Caco-2 (cell line): ENCODE measurements around the gene SASH3. TPM values are rescaled to one million over a fixed set of nuclear protein-coding genes. Genes with fewer than 3 reads are reported as not detected.

Experiments
- BruUV-seq: library from RNA; stranded (reverse); fragments of 400-500 nt; replicated peaks from 2 replicates; lab custom pipeline; 2021; lab: Mats Ljungman, UMichigan
- CTCF ChIA-PET: fragments of 300-600 bp; sonication (Branson Sonifier 250); formaldehyde crosslinking; loops from one replicate; lab custom pipeline; 2022; ENCODE audit warnings: antibody characterized with exemption; lab: Charles Lee
- POLR2A ChIA-PET: fragments of 300-600 bp; sonication (Branson Sonifier 250); formaldehyde crosslinking; loops from one replicate; lab custom pipeline; 2022; ENCODE audit warnings: antibody characterized with exemption; lab: Charles Lee
- DNase-seq, 2 experiments: peaks; one replicate each; pipeline versions ENCODE4 v3.0.0 to v3.0.0-alpha.2; 2020 to 2022
- H3K27me3 ChIP-seq: replicated peaks from 2 replicates; pipeline ENCODE4 v1.6.0; 2011; ENCODE audit warnings: low read length; ENCODE audit not compliant: control insufficient read depth, insufficient read depth
- H3K36me3 ChIP-seq: 2 replicates; pipeline ENCODE4 v1.5.1; 2011; ENCODE audit warnings: low read length; ENCODE audit not compliant: control insufficient read depth, insufficient read depth
- H3K4me1 ChIP-seq: fragments of 250-450 bp; sonication (Bioruptor Pico); 2 replicates; pipeline ENCODE4 v1.5.1; 2020; ENCODE audit warnings: mild to moderate bottlenecking
- H3K4me3 ChIP-seq: 2 replicates; pipeline ENCODE4 v1.5.1; 2011; ENCODE audit warnings: low read depth, mild to moderate bottlenecking, control low read depth, low read length
- H3K9me3 ChIP-seq: fragments of 250-450 bp; sonication (Bioruptor Pico); 2 replicates; pipeline ENCODE4 v1.5.1; 2020; ENCODE audit warnings: mild to moderate bottlenecking, moderate library complexity
- H3K27ac Mint-ChIP-seq: one replicate; pipeline ENCODE4 v1.8.0; 2022; ENCODE audit warnings: mixed read lengths; ENCODE audit not compliant: unreplicated experiment
- H3K27me3 Mint-ChIP-seq: one replicate; pipeline ENCODE4 v1.8.0; 2022; ENCODE audit warnings: mixed read lengths; ENCODE audit not compliant: insufficient read depth, unreplicated experiment
- H3K36me3 Mint-ChIP-seq: one replicate; pipeline ENCODE4 v1.8.0; 2022; ENCODE audit warnings: mild to moderate bottlenecking, mixed read lengths; ENCODE audit not compliant: insufficient read depth, unreplicated experiment
- H3K4me1 Mint-ChIP-seq: one replicate; pipeline ENCODE4 v1.8.0; 2022; ENCODE audit warnings: low read depth, mixed read lengths; ENCODE audit not compliant: unreplicated experiment
- H3K4me3 Mint-ChIP-seq: one replicate; pipeline ENCODE4 v1.8.0; 2022; ENCODE audit warnings: mild to moderate bottlenecking, moderate library complexity, mixed read lengths; ENCODE audit not compliant: unreplicated experiment
- H3K9me3 Mint-ChIP-seq: one replicate; pipeline ENCODE4 v1.8.0; 2022; ENCODE audit warnings: mixed read lengths; ENCODE audit not compliant: unreplicated experiment
- CTCF ChIP-seq, 2 experiments: fragments of 200-600 bp in 1 of 2; IDR thresholded peaks; 1 replicate in 1 of 2; 2 replicates in 1 of 2; pipeline versions ENCODE4 v1.5.1 to v1.8.0; 2011 to 2022; ENCODE audit warnings: antibody characterized with exemption in 1 of 2, control low read depth in 1 of 2, inconsistent platforms in 1 of 2, low read depth in 1 of 2, low read length in 1 of 2, mild to moderate bottlenecking in 1 of 2, moderate library complexity in 1 of 2; ENCODE audit not compliant: insufficient read depth in 1 of 2, severe bottlenecking in 1 of 2, unreplicated experiment in 1 of 2
- intact Hi-C: fragments of 100-400 bp; cut with micrococcal nuclease; formaldehyde crosslinking; loops from one replicate; pipeline ENCODE4 v1.10.0; 2022; ENCODE audit not compliant: unreplicated experiment
- total RNA-seq: library from RNA; stranded (reverse); gene quantifications from 2 replicates; pipeline ENCODE4 v1.2.3, GENCODE V29; 2022

The SASH3 gene
- total RNA-seq, 1 experiment from 2014 or later, result not detected

- Histone ChIP-seq H3K4me3 (no peak overlapping the region), H3K27me3 (no peaks in the 10 kb centered on the region), H3K36me3 (no peaks in the 10 kb centered on the region), H3K4me1 (peaks cover 3% of the 10 kb centered on the region; the same call in 1 of the 2 replicates), H3K9me3 (no peaks in the 10 kb centered on the region)
- no peaks in the 10 kb centered on the region for H3K36me3 Mint-ChIP-seq
- H3K27ac Mint-ChIP-seq, result no peak overlapping the region
- no peak for TF ChIP-seq CTCF (IDR thresholded peaks at IDR 0.05; ENCODE audit: insufficient read depth in 1 of 2, low read depth in 1 of 2, low read length in 1 of 2, severe bottlenecking in 1 of 2, unreplicated experiment in 1 of 2)
- no peak for DNase-seq
- H3K4me3 Mint-ChIP-seq, result no peak overlapping the region
- H3K4me1 Mint-ChIP-seq, result peaks cover 11% of the 10 kb centered on the region
- BruUV-seq, result no TSS peak
- CTCF ChIA-PET, result no interaction called here
- intact Hi-C loops, result no loop called here
- POLR2A ChIA-PET, result no interaction called here
- H3K9me3 Mint-ChIP-seq, result no peaks in the 10 kb centered on the region
- H3K27me3 Mint-ChIP-seq, result no peaks in the 10 kb centered on the region
These were observed 35.9 kb upstream of the SASH3 start for GRCh38 chrX:129743821-129744220.

- ChIA-PET CTCF (no interaction called here), POLR2A (no interaction called here)
- no peaks in the 10 kb centered on the region for H3K36me3 ChIP-seq
- no peak overlapping the region for H3K4me3 Mint-ChIP-seq
- no peaks in the 10 kb centered on the region for H3K9me3 Mint-ChIP-seq
- no TSS peak for BruUV-seq
- H3K9me3 ChIP-seq, result no peaks in the 10 kb centered on the region
- no peak overlapping the region for H3K4me3 ChIP-seq
- TF ChIP-seq CTCF (IDR thresholded peaks at IDR 0.05; ENCODE audit: insufficient read depth in 1 of 2, low read depth in 1 of 2, low read length in 1 of 2, severe bottlenecking in 1 of 2, unreplicated experiment in 1 of 2), result no peak
- H3K27ac Mint-ChIP-seq, result no peak overlapping the region
- no peak for DNase-seq
- H3K4me1 Mint-ChIP-seq, result peaks cover under 1% of the 10 kb centered on the region
- H3K36me3 Mint-ChIP-seq, result no peaks in the 10 kb centered on the region
- H3K27me3 ChIP-seq, result no peaks in the 10 kb centered on the region
- no peaks in the 10 kb centered on the region for H3K4me1 ChIP-seq
- intact Hi-C loops, result no loop called here
- H3K27me3 Mint-ChIP-seq, result no peaks in the 10 kb centered on the region
These were observed 34.9 kb upstream of the SASH3 start for GRCh38 chrX:129744861-129745321.

- no TSS peak for BruUV-seq
- ChIA-PET CTCF (no interaction called here), POLR2A (no interaction called here)
- Mint-ChIP-seq H3K36me3 (no peaks in the 10 kb centered on the region), H3K4me1 (no peaks in the 10 kb centered on the region), H3K9me3 (no peaks in the 10 kb centered on the region), H3K4me3 (no peak overlapping the region), H3K27ac (no peak overlapping the region), H3K27me3 (no peaks in the 10 kb centered on the region)
- intact Hi-C loops, result no loop called here
- DNase-seq, result no peak
- Histone ChIP-seq H3K36me3 (no peaks in the 10 kb centered on the region), H3K9me3 (no peaks in the 10 kb centered on the region), H3K4me1 (no peaks in the 10 kb centered on the region), H3K4me3 (no peak overlapping the region), H3K27me3 (no peaks in the 10 kb centered on the region)
- no peak for TF ChIP-seq CTCF (IDR thresholded peaks at IDR 0.05; ENCODE audit: insufficient read depth in 1 of 2, low read depth in 1 of 2, low read length in 1 of 2, severe bottlenecking in 1 of 2, unreplicated experiment in 1 of 2)
These were observed 32.9 kb upstream of the SASH3 start for GRCh38 chrX:129746557-129747470.
